ENCODE data around the gene ITGA5.

ITGA5 gene

GRCh38 chr12:54443446-54443845, 24.4 kb upstream of the ITGA5 start:
- in situ Hi-C loops (cut with HindIII; ENCODE audit: low pct_ligation_motif_present, low sequenced_read_pairs), result no loop called here
- no peak overlapping the region for H3K4me3 ChIP-seq (ENCODE audit: low read depth, low read length)
- no peak for TF ChIP-seq CTCF (IDR thresholded peaks at IDR 0.05; ENCODE audit: low read depth, low read length, missing control alignments)
- no peak overlapping the region for H3K27ac ChIP-seq
- no peaks in the 10 kb centered on the region for H3K36me3 ChIP-seq (replicated peaks)
- peaks cover 2% of the 10 kb centered on the region for H3K27me3 ChIP-seq (replicated peaks)
- no peak for DNase-seq

GRCh38 chr12:54442961-54443360, 23.9 kb upstream of the ITGA5 start:
- H3K36me3 ChIP-seq (replicated peaks), result no peaks in the 10 kb centered on the region
- no peak for TF ChIP-seq CTCF (IDR thresholded peaks at IDR 0.05; ENCODE audit: low read depth, low read length, missing control alignments)
- no peak overlapping the region for H3K4me3 ChIP-seq (ENCODE audit: low read depth, low read length)
- no peak overlapping the region for H3K27ac ChIP-seq
- in situ Hi-C loops (cut with HindIII; ENCODE audit: low pct_ligation_motif_present, low sequenced_read_pairs), result no loop called here
- peaks cover 2% of the 10 kb centered on the region for H3K27me3 ChIP-seq (replicated peaks)
- no peak for DNase-seq

GRCh38 chr12:54442099-54442498, 23.0 kb upstream of the ITGA5 start:
- no peak for DNase-seq
- Histone ChIP-seq H3K4me3 (ENCODE audit: low read depth, low read length) (no peak overlapping the region), H3K27me3 (replicated peaks) (peaks cover 2% of the 10 kb centered on the region)

GRCh38 chr12:54439521-54440255, 20.6 kb upstream of the ITGA5 start:
- H3K36me3 ChIP-seq (replicated peaks), result no peaks in the 10 kb centered on the region
- peaks cover 2% of the 10 kb centered on the region for H3K27me3 ChIP-seq (replicated peaks)
- H3K27ac ChIP-seq, result no peak overlapping the region
- in situ Hi-C loops (cut with HindIII; ENCODE audit: low pct_ligation_motif_present, low sequenced_read_pairs), result no loop called here
- no peak for DNase-seq
- TF ChIP-seq CTCF (IDR thresholded peaks at IDR 0.05; ENCODE audit: low read depth, low read length, missing control alignments), result peak; percentile 72
- H3K4me3 ChIP-seq (ENCODE audit: low read depth, low read length), result no peak overlapping the region

More at GRCh38 chr12:54442099-54442498, 23.0 kb upstream of the ITGA5 start:
- no peak overlapping the region for H3K27ac ChIP-seq
- in situ Hi-C loops (cut with HindIII; ENCODE audit: low pct_ligation_motif_present, low sequenced_read_pairs), result no loop called here
- no peak for TF ChIP-seq CTCF (IDR thresholded peaks at IDR 0.05; ENCODE audit: low read depth, low read length, missing control alignments)
- H3K36me3 ChIP-seq (replicated peaks), result no peaks in the 10 kb centered on the region

- H3K4me3 ChIP-seq (ENCODE audit: low read depth, low read length), result no peak overlapping the region
- H3K27me3 ChIP-seq (replicated peaks), result peaks cover 2% of the 10 kb centered on the region
- TF ChIP-seq CTCF (IDR thresholded peaks at IDR 0.05; ENCODE audit: low read depth, low read length, missing control alignments), result no peak
- H3K36me3 ChIP-seq (replicated peaks), result no peaks in the 10 kb centered on the region
- no peak for DNase-seq
- in situ Hi-C loops (cut with HindIII; ENCODE audit: low pct_ligation_motif_present, low sequenced_read_pairs), result no loop called here
- H3K27ac ChIP-seq, result no peak overlapping the region
These were observed 20.0 kb upstream of the ITGA5 start for GRCh38 chr12:54439096-54439495.

GRCh38 chr12:54438517-54438916, 19.5 kb upstream of the ITGA5 start:
- Histone ChIP-seq H3K27ac (no peak overlapping the region), H3K27me3 (replicated peaks) (peaks cover 2% of the 10 kb centered on the region), H3K4me3 (ENCODE audit: low read depth, low read length) (no peak overlapping the region), H3K36me3 (replicated peaks) (no peaks in the 10 kb centered on the region)
- in situ Hi-C loops (cut with HindIII; ENCODE audit: low pct_ligation_motif_present, low sequenced_read_pairs), result no loop called here
- TF ChIP-seq CTCF (IDR thresholded peaks at IDR 0.05; ENCODE audit: low read depth, low read length, missing control alignments), result no peak
- DNase-seq, result no peak
